SW480 (cell line): Measurements from ENCODE around the gene TTLL11.
A peak's percentile ranks its signal among the peaks of the same experiment; 100 is the strongest.

Experiments
- DNase-seq: peaks from one replicate; pipeline ENCODE4 v3.0.0-alpha.2; 2016; ENCODE audit warnings: low spot score

Gene TTLL11

GRCh38 chr9:121830441-121831140 is 262.5 kb downstream of the TTLL11 start:
- no peak for DNase-seq

GRCh38 chr9:121827251-121827967 is 265.7 kb downstream of the TTLL11 start:
- no peak for DNase-seq

GRCh38 chr9:121826711-121827110 is 266.4 kb downstream of the TTLL11 start:
- no peak for DNase-seq

- DNase-seq = no peak
Observed at GRCh38 chr9:121825031-121825691, 267.9 kb downstream of the TTLL11 start.

GRCh38 chr9:121824651-121825030 is 268.5 kb downstream of the TTLL11 start:
- peak; percentile 36 for DNase-seq

GRCh38 chr9:121823451-121824169 is 269.5 kb downstream of the TTLL11 start:
- DNase-seq = no peak

- DNase-seq = peak; percentile 20
Observed at GRCh38 chr9:121822093-121823085, 270.7 kb downstream of the TTLL11 start.

GRCh38 chr9:121821326-121821725 is 271.8 kb downstream of the TTLL11 start:
- DNase-seq = no peak

- no peak for DNase-seq
Observed at GRCh38 chr9:121820286-121821005, 272.7 kb downstream of the TTLL11 start.

GRCh38 chr9:121819428-121820231 is 273.5 kb downstream of the TTLL11 start:
- no peak for DNase-seq

- no peak for DNase-seq
Observed at GRCh38 chr9:121818841-121819427, 274.2 kb downstream of the TTLL11 start.

- DNase-seq = no peak
Observed at GRCh38 chr9:121818016-121818661, 275.0 kb downstream of the TTLL11 start.

GRCh38 chr9:121817476-121817875 is 275.6 kb downstream of the TTLL11 start:
- no peak for DNase-seq

- no peak for DNase-seq
Observed at GRCh38 chr9:121816845-121817450, 276.2 kb downstream of the TTLL11 start.

- no peak for DNase-seq
Observed at GRCh38 chr9:121816449-121816817, 276.7 kb downstream of the TTLL11 start.

GRCh38 chr9:121815546-121816448 is 277.3 kb downstream of the TTLL11 start:
- DNase-seq = no peak

- DNase-seq = no peak
Observed at GRCh38 chr9:121815084-121815483, 278.0 kb downstream of the TTLL11 start.
